Stimulated activated effector memory CD8-positive, alpha-beta T cell treated with anti-CD3 and anti-CD28 coated beads, Interleukin-12 subunit alpha, Interleukin-12 subunit beta, amount 100 ng/mL, for 72 hours (primary cell): Measurements from ENCODE around the gene GINS2.

Source experiments
- ATAC-seq: fragments of 150-1000 bp; cut with Tn5 transposase; 2 replicates; pipeline ENCODE4 v1.10.0; 2021
- DNase-seq, 2 donors: peaks; one replicate each; pipeline ENCODE4 v3.0.0; 2021 to 2022; ENCODE audit warnings: low spot score in 2 of 2
- H3K27ac Mint-ChIP-seq: one replicate; pipeline ENCODE4 v1.8.0; 2022; ENCODE audit warnings: mild to moderate bottlenecking, mixed read lengths
- H3K36me3 Mint-ChIP-seq: one replicate; pipeline ENCODE4 v1.8.0; 2022; ENCODE audit warnings: mild to moderate bottlenecking, mixed read lengths
- H3K4me1 Mint-ChIP-seq: one replicate; pipeline ENCODE4 v1.8.0; 2022; ENCODE audit warnings: mixed read lengths
- H3K4me3 Mint-ChIP-seq: one replicate; pipeline ENCODE4 v1.8.0; 2022; ENCODE audit warnings: mild to moderate bottlenecking, mixed read lengths
- H3K9me3 Mint-ChIP-seq: one replicate; pipeline ENCODE4 v1.8.0; 2022; ENCODE audit warnings: mixed read lengths

GINS2 gene

GRCh38 chr16:85659336-85659735 is 29.4 kb downstream of the GINS2 start:
- Mint-ChIP-seq H3K27ac (peak overlapping the region; percentile 89), H3K9me3 (no peaks in the 10 kb centered on the region), H3K36me3 (peaks cover 86% of the 10 kb centered on the region), H3K4me1 (no peaks in the 10 kb centered on the region), H3K4me3 (no peak overlapping the region)
- ATAC-seq (no peak), DNase-seq (no peak)

GRCh38 chr16:85658504-85659326 is 30.0 kb downstream of the GINS2 start:
- peaks cover 80% of the 10 kb centered on the region for H3K36me3 Mint-ChIP-seq

GRCh38 chr16:85657996-85658395 is 30.8 kb downstream of the GINS2 start:
- Mint-ChIP-seq H3K27ac (no peak overlapping the region), H3K36me3 (peaks cover 73% of the 10 kb centered on the region), H3K4me3 (no peak overlapping the region), H3K4me1 (no peaks in the 10 kb centered on the region), H3K9me3 (no peaks in the 10 kb centered on the region)
- no peak for DNase-seq
- no peak for ATAC-seq

More at GRCh38 chr16:85658504-85659326, 30.0 kb downstream of the GINS2 start:
- ATAC-seq (no peak), DNase-seq (no peak)
- no peaks in the 10 kb centered on the region for H3K4me1 Mint-ChIP-seq
- H3K4me3 Mint-ChIP-seq, result no peak overlapping the region
- no peaks in the 10 kb centered on the region for H3K9me3 Mint-ChIP-seq
- no peak overlapping the region for H3K27ac Mint-ChIP-seq

- Mint-ChIP-seq H3K4me3 (no peak overlapping the region), H3K36me3 (peaks cover 65% of the 10 kb centered on the region), H3K27ac (peak overlapping the region; percentile 43), H3K9me3 (no peaks in the 10 kb centered on the region), H3K4me1 (peaks cover 5% of the 10 kb centered on the region)
- no peak for ATAC-seq
- no peak for DNase-seq
Measured at GRCh38 chr16:85657267-85657650, 31.5 kb downstream of the GINS2 start.

DNA sequence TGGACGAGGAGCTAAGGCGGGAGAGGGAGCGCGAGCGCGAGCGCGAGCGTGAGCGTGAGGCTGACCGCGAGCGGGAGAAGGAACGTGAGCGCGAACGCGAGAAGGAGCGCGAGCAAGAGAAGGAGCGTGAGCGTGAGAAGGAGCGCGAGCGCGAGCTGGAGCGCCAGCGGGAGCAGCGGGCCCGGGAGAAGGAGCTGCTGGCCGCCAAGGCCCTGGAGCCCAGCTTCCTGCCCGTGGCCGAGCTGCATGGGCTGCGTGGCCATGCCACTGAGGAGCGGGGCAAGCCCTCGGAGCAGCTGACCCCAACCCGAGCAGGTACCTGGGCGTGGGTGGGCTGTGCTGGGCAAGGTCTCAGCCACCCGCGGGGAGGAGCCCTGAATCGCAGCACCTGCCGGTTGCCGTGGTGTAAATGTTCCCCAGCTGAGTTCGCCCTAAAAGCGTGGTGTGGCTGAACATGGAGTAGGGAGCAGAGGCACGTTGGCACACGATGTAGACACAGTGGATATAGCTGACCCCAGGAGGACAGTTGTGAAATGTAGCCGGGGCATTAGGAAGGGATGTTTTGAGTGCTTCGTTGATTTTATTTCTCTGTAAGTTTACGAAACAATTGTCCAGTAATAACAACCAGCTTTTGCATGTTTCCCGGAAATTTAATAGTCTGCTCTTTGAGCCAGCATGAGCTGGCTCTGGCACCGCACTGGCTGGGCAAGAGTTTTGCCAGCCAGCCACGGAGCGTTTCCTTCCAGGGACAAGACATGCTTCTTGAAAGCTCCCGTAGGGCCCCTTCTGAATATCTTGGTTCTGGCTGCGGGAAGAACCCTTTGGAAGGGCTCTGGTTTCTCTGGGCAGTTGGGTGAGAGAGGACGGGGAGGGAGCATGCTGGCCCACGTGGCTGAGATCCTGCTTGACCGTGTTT is 32.1 kb downstream of the GINS2 start:
- no peak overlapping the region for H3K4me3 Mint-ChIP-seq
- peaks cover 59% of the 10 kb centered on the region for H3K36me3 Mint-ChIP-seq
- peaks cover 11% of the 10 kb centered on the region for H3K4me1 Mint-ChIP-seq
- DNase-seq (no peak), ATAC-seq (no peak)
- H3K27ac Mint-ChIP-seq, result peak overlapping the region; percentile 43
- H3K9me3 Mint-ChIP-seq, result no peaks in the 10 kb centered on the region

DNA sequence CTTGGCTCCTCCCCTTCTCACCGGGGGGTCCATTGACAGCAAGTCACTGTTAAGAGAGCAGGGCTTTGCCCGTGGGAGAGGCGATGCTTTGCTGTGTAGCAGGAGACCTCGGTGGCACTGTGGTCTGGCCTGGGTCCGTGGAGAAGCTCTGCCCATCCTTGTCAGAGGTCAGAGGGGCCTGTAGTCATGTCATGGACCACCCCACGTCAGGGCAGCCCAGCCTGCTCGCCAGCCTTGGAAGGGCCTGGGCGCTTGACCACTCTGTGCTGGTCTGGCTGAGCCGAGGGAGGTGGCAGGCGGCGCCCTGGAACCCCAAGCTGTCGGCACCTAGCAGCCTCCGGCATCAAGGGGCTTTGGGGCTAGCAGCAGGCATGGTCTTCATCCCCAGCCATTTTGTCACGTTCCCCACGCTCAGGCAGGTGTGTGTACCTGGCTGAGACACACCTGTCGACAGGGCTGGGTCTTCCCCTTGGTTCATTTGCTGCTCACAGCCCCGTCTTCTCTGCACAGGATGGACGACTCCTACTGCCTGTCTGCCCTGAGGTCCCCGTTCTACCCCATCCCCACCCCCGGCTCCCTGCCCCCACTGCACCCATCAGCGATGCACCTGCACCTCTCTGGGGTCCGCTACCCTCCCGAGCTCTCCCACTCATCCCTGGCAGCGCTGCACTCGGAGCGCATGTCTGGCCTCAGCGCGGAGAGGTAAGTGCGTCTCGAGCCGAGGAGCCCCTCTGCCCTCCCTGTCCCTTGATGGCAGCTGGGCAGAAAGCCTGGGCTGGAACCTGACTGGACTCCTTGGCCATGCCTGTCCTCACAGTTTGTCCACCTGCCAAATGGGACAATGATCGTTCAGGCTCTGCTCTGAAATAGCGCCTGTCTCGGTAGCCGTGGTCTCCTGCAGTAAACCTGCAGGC is 33.3 kb downstream of the GINS2 start:
- peaks cover 51% of the 10 kb centered on the region for H3K36me3 Mint-ChIP-seq

DNA sequence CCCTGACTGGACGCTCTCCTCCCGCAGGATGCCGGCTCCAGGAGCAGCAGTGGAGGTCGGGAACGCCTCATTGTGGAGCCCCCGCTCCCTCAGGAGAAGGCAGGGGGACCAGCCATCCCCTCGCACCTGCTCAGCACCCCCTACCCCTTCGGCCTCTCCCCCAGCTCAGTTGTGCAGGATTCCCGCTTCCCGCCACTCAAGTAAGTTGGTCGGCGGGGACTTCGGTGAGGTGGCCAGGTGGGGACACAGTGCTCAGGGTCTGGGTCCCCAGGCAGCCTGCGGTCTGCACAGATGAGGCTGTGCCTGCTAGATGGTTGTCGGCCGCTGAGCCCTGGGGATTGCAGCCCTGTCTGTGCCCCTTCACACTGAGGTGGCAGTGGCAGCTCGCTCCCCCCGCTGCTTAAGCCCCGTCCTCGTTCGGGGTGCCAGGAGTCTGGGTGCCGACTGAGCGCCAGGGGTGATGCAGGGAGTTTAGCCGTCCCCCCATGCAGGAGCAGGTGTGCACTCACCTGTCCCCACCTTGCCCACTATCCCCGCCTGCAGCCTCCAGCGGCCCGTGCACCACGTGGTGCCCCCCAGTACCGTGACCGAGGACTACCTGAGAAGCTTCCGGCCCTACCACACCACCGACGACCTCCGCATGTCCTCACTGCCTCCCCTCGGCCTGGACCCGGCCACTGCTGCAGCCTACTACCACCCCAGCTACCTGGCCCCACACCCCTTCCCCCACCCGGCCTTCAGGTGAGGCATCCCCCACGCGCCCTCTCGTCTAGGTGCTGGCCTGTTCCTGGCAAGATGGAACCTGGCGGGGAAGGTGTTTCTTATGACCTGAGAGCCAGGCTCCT is 34.3 kb downstream of the GINS2 start:
- H3K27ac Mint-ChIP-seq, result no peak overlapping the region
- peaks cover 11% of the 10 kb centered on the region for H3K4me1 Mint-ChIP-seq
- no peaks in the 10 kb centered on the region for H3K9me3 Mint-ChIP-seq
- ATAC-seq, result no peak
- peaks cover 43% of the 10 kb centered on the region for H3K36me3 Mint-ChIP-seq
- H3K4me3 Mint-ChIP-seq, result no peak overlapping the region
- no peak for DNase-seq

More for the DNA sequence above, 33.3 kb downstream of the GINS2 start:
- Mint-ChIP-seq H3K27ac (peak overlapping the region; percentile 43), H3K9me3 (no peaks in the 10 kb centered on the region), H3K4me3 (no peak overlapping the region), H3K4me1 (peaks cover 11% of the 10 kb centered on the region)
- ATAC-seq (no peak), DNase-seq (no peak)

DNA sequence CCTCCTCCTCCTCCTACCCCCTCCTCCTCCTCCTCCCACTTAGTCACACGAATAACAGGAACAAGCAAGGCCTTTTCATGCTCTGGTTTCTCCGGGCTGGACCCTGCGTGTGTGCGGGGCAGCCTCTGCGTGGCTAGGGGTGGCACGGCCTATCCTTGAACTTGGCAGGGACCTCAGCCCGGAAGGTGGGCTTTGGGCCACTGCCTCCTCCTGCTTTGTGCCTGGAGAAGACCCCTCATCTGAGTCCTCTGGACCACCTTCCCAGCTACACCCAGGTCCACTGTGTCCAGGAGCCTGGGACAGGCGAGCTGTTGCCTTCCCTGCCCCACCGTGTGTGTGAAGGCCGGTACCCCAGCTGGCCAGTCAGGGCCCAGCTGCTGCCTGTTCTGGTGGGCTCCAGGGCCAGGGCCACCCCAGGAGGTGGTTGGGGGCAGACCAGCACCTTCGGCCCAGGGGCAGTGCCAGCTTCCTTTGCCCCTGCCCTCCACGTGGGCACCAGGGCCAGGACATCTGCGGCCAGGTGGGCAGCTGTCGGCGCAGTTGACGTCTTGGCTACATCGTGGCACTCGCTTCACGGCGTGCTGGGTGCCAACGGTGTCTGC is 35.4 kb downstream of the GINS2 start:
- Mint-ChIP-seq H3K4me1 (peaks cover 11% of the 10 kb centered on the region), H3K27ac (peak overlapping the region; percentile 12), H3K9me3 (no peaks in the 10 kb centered on the region), H3K36me3 (peaks cover 45% of the 10 kb centered on the region), H3K4me3 (no peak overlapping the region)
- ATAC-seq, result no peak
- no peak for DNase-seq

DNA sequence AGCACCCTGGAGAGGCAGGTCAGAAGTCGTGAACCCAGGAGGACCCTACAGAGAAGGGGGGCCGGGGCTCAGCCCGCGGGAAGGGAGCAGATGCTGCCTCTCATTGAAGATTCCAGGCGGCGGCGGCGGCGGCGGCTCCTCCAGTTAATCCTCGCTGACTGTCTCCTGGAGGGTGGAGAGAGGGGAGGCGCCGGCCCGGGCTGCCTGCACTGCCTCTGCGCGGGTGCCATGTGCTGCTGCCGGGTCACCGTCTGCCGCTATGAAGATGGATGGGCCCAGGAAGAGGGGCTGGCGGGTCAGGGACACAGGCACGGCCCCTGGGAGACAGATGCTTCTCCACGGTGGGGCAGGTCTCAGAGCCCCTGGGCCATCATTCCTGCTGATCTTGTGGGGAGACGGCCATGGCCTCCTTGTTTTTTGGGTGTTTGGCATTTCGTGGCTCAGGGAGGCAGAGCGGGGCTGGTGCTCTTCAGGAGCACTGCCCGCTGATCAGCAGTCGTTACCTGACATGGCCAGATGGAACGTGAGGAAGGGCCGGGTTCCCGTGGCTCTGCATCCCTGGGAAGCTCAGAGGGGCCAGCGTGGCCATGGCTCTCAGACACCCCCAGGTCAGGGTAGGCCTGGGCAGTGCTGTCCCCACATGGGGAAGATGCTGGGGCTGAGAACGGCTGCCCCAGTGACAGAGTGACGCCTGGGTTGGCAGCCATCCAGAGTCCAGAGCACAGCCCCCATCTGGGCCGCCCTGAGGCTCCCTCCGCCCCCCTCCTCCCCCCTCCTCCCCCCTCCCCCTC is 36.1 kb downstream of the GINS2 start:
- ATAC-seq (peak; percentile 48), DNase-seq (no peak)
- Mint-ChIP-seq H3K4me3 (no peak overlapping the region), H3K27ac (peak overlapping the region; percentile 29), H3K36me3 (peaks cover 40% of the 10 kb centered on the region), H3K4me1 (peaks cover 11% of the 10 kb centered on the region), H3K9me3 (no peaks in the 10 kb centered on the region)

- Mint-ChIP-seq H3K9me3 (no peaks in the 10 kb centered on the region), H3K4me3 (no peak overlapping the region), H3K27ac (peak overlapping the region; percentile 29), H3K4me1 (peaks cover 11% of the 10 kb centered on the region), H3K36me3 (peaks cover 32% of the 10 kb centered on the region)
- DNase-seq (no peak), ATAC-seq (peak; percentile 9)
Measured at GRCh38 chr16:85651629-85652430, 36.9 kb downstream of the GINS2 start.

DNA sequence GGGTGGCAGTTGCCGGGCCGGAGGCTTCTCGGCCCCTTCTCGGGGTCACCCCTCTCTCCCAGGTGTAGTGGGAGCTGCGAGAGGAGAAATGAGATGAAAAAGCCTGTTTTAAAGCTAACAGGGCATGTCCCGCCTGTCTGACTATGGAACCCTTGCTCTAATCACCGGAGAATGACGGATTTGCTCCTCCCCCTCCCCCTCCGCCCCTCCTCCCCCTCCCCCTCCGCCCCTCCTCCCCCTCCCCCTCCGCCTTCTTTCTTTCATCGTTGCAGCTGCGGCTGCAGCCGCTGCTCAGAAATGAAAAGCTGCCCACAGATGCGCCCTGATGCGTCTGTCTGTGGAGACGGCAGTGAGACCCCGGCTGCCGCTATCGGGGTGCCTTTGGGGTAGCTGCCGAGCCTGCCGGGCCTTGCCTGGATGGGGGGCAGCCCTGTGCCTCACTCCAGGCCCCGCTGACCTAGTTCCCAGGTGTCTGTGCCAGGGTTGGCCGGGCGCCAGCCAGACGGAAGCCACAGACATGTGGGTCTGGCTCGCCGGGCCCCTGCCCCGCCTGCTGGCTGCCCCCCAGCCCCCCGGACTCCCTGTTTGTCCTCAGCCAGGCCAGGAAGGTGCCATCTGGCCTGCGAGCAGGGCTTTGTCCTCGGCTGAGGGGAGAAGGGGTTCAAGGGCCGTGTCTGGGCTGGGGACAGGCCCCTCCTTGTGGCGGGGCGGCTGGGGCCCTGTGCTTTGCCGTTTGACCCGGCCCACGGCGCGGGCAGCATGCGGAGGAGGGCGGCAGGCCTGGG is 37.7 kb downstream of the GINS2 start:
- DNase-seq (no peak), ATAC-seq (no peak)
- no peak overlapping the region for H3K27ac Mint-ChIP-seq
- H3K4me1 Mint-ChIP-seq, result peaks cover 11% of the 10 kb centered on the region
- H3K36me3 Mint-ChIP-seq, result peaks cover 24% of the 10 kb centered on the region
- no peak overlapping the region for H3K4me3 Mint-ChIP-seq
- H3K9me3 Mint-ChIP-seq, result no peaks in the 10 kb centered on the region
